Measurements from ENCODE around the gene RPN2.
A peak's percentile ranks its signal among the peaks of the same experiment; 100 is the strongest.
"Not testable (repeated sequence)": the region's sequence is repeated elsewhere in the genome, so short reads cannot be mapped to it uniquely, and the experiment has no call there.

RPN2 gene

GRCh38 chr20:37178839-37179682 lies at the start of gene RPN2, which contains the start of gene MROH8:
RPN2 (plus strand) TSS chr20:37179330; CDS start chr20:37179357, 27 bp downstream.
MROH8 (minus strand) TSS chr20:37179548.
- peak; percentile 97 for DNase-seq

- DNase-seq: no peak
Observed at GRCh38 chr20:37131486-37131885, 47.6 kb upstream of the RPN2 start.

- DNase-seq: no peak
Observed at GRCh38 chr20:37133952-37134351, 45.2 kb upstream of the RPN2 start.

GRCh38 chr20:37137547-37137946 lies 41.6 kb upstream of the RPN2 start:
- no peak for DNase-seq

- DNase-seq: no peak
Observed at GRCh38 chr20:37142708-37143107, 36.4 kb upstream of the RPN2 start.

GRCh38 chr20:37144856-37145404 lies 34.2 kb upstream of the RPN2 start:
- DNase-seq: no peak

- DNase-seq: no peak
Observed at GRCh38 chr20:37147250-37147649, 31.9 kb upstream of the RPN2 start.

GRCh38 chr20:37150864-37151263 lies 28.3 kb upstream of the RPN2 start:
- DNase-seq: not testable (repeated sequence)

- DNase-seq: no peak
Observed at GRCh38 chr20:37151529-37151928, 27.6 kb upstream of the RPN2 start.

GRCh38 chr20:37152284-37152683 lies 26.8 kb upstream of the RPN2 start:
- no peak for DNase-seq

- DNase-seq: no peak
Observed at GRCh38 chr20:37154684-37155298, 24.3 kb upstream of the RPN2 start.

- no peak for DNase-seq
Observed at GRCh38 chr20:37155987-37156386, 23.1 kb upstream of the RPN2 start.

- DNase-seq: no peak
Observed at GRCh38 chr20:37158248-37158647, 20.9 kb upstream of the RPN2 start.

GRCh38 chr20:37160683-37161082 lies 18.4 kb upstream of the RPN2 start:
- no peak for DNase-seq

GRCh38 chr20:37161830-37162549 lies 17.1 kb upstream of the RPN2 start:
- DNase-seq: no peak

GRCh38 chr20:37162646-37163045 lies 16.5 kb upstream of the RPN2 start:
- no peak for DNase-seq

- DNase-seq: no peak
Observed at GRCh38 chr20:37163832-37164554, 15.1 kb upstream of the RPN2 start.

- DNase-seq: no peak
Observed at GRCh38 chr20:37165031-37165430, 14.1 kb upstream of the RPN2 start.

- DNase-seq: no peak
Observed at GRCh38 chr20:37166867-37167266, 12.3 kb upstream of the RPN2 start.

- DNase-seq: no peak
Observed at GRCh38 chr20:37172836-37173235, 6.3 kb upstream of the RPN2 start.

GRCh38 chr20:37179683-37180524 lies 774 bp downstream of the RPN2 start:
- DNase-seq: no peak

GRCh38 chr20:37185686-37186085 lies 6.6 kb downstream of the RPN2 start:
- no peak for DNase-seq

All from cortex of kidney (tissue), 1 donor.